ENCODE results near the gene ST7L. TPM values are rescaled to one million over a fixed set of nuclear protein-coding genes. Genes with fewer than 3 reads are reported as not detected.

The ST7L gene, protein sequence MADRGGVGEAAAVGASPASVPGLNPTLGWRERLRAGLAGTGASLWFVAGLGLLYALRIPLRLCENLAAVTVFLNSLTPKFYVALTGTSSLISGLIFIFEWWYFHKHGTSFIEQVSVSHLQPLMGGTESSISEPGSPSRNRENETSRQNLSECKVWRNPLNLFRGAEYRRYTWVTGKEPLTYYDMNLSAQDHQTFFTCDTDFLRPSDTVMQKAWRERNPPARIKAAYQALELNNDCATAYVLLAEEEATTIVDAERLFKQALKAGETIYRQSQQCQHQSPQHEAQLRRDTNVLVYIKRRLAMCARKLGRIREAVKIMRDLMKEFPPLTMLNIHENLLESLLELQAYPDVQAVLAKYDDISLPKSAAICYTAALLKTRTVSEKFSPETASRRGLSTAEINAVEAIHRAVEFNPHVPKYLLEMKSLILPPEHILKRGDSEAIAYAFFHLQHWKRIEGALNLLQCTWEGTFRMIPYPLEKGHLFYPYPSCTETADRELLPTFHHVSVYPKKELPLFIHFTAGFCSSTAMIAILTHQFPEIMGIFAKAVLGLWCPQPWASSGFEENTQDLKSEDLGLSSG
- total RNA-seq, result 4.9 and 11.5 TPM in 2 replicates

DNA sequence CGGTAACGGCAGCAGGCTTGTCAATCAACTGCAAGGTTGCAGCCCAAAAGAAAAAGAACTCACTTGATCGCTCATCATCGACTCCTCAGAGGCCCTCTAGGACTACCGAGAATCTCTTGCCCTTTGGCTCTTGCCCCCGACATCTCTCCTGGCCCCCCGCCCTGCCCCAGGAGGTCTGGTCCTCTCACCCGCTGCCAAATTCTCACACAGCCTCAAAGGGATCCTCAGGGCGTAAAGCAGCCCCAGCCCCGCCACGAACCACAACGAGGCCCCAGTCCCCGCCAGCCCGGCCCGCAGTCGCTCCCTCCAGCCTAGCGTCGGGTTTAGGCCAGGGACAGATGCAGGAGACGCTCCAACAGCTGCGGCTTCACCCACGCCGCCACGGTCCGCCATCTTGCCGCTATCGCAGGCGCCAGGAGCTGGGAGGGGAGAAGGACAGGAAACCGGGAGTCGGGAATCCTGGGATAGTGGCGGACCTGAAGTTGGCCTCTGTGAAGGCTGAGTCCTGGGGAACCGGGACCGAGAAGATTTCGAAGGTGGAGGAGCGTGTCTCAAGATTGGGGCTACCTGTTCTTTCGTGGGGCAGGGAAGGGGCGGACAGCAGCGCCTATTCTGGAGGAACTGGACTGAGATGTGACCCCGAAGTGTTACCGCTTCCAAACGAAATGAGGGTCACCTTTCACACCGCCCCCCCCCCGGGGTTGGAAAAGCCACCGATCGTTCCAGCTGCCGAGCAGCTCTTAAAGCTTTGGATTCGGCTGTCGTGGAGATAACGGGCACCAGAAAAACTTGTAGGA is at the start of gene ST7L:
Gene ST7L (minus strand): TSS at position 421 of the 797 bp plus-strand sequence. CDS start 28 bp downstream, at position 393.

DNA sequence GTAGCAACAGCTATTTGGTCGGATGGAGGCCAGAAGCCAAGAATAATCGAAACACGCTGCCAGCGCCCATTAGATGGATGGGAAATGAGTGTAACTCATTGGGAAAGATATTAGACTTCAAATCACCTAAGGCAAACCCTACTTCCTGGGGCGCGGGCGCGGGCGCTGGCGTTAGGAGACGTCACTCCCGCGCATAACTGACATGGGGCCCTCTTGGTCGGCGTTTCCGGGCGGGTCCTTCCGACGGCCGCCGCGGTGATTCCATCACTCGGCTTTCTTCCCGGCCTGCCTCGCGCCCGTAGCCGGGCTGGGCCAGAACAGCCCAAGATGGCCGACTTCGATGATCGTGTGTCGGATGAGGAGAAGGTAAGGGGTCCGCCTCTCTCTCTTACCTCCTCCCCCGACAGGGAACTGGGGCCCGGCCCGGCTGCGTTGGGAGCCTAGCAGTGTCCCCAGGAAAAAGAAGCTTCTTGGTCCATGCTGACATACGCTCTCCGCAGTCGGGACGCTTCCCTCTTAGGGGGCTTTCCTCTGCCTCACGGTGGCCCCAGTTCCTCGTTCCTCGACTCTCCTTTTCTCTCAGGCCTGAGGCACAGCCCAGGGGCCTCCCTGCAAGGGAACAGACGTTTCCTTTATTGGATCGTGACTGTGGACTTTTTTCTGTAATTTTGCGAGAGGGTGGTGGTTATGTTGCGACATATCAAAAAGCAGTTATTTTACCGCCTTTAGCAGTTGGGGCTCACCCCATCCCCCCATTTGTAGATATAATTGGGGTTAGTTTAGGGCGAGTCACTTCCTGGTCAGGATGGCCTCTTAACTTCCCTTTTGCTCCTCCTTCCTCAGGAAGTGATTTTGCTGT is 806 bp upstream of the ST7L start, which contains the start of gene CAPZA1:
Gene CAPZA1 (plus strand): TSS at position 315 of the 859 bp plus-strand sequence. CDS start 13 bp downstream, at position 328.

DNA sequence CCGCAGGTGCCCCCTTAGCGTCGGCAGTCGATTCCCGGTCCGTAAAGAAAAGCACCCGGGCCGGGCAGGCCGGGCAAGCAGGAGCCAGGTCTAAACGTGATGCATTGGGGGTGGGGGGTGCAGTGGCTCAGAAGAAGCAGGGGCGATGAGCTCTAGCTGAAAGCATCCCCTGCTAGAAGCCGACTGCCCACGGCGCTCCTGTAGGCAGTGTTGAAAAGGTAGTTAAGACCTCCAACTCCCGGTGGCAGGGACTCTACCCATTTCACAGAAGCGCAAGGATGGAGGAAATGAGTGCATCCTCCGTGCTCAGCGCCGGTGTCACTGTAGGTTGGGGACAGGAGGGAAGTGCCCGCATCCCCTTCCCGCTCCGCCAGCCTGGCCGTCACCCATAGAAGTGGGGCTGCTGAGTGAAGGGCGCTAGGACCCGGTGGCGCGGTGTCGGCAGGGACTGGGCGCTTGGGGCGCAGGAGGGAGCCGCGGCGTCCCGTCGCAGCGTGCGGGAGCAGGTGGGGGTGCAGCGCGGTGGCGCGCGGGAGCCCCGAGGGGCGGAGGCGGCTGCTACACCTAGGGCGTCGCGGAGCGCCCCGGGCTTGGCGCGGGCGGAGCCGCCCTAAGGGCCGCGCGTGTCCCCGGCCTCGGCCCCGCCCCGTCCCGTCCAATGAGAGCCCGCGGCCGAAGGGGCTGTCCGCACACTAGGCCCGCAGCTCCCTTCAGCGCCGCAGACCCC is 110.5 kb downstream of the ST7L start, which contains the start of gene WNT2B:
Gene WNT2B (plus strand): TSS at position 688 of the 727 bp plus-strand sequence. CDS start 298 bp downstream, outside the sequence.

Other genes with a start within 250 kb of the ST7L start
- gene CTTNBP2NL, start 222.9 kb downstream of the ST7L start, total RNA-seq, result 10.2 and 12.8 TPM in 2 replicates
- gene WNT2B, start 110.2 kb downstream of the ST7L start, total RNA-seq, result 0.18 and 1.3 TPM in 2 replicates
- 168 and 191 TPM in 2 replicates for gene CAPZA1, start 691 bp upstream of the ST7L start, total RNA-seq
- gene MOV10, start 55.5 kb upstream of the ST7L start, total RNA-seq, result 30.3 and 50.4 TPM in 2 replicates
- gene RHOC, start 88.0 kb upstream of the ST7L start, total RNA-seq, result 519 and 524 TPM in 2 replicates
- 0.81 and 0.90 TPM in 2 replicates for gene PPM1J, start 96.2 kb upstream of the ST7L start, total RNA-seq

Data from cardiac atrium fibroblast (primary cell).